Measurements from ENCODE around the gene IDI1. TPM values are rescaled to one million over a fixed set of nuclear protein-coding genes. Genes with fewer than 3 reads are reported as not detected.
A peak's percentile ranks its signal among the peaks of the same experiment; 100 is the strongest.

Gene IDI1
- total and polyA plus RNA-seq, 2 of the 13 experiments (the other 11 are each of a cell fraction or from before 2014, with no cell fraction given) = 44.4 to 145 TPM

DNA sequence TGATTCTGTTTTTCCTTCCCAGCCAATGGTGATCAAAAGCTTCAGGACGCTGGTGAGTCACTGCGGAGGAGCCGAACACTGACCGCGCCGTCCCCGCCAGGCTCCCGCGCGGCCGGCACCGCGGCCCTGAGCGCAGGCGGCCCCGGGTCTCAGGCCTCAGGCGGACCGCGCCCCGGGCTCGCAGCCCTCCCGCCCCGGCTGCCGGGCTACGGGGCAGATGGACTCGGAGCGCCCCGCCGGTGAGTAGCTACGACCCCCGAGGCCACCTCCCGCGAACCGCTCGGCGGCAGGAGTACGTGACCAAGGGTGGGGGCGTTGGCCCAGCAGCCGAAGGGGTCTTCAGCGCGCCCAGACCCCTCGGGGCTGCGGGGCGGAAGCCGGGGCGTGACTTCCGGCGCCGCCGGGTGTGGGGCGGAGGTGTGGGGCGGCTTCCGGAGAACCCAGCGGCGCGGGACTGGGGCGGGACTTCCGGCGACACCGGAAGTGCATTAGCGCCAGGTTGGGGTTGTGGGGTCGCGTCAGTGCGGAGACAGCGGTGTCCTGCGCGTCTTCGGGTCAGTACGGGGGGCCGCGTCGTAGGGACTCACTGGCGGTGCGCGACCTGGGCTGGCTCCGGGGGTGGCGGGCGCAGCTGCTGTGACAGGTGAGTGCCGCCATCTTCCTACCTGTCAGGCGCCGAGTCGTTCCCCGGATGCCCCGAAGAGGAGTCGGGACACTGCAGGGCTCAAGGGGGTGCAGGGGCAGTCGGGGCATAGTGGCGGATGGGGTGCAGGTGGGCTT lies 7.6 kb upstream of the IDI1 start, which contains the start of gene WDR37:
Gene WDR37, plus strand, starts transcription at position 60 of the 780 bp plus-strand sequence. CDS start 15,771 bp downstream, outside the sequence.
- peak within 1 kb of the TSS; percentile 80 for H3K27ac ChIP-seq (ENCODE audit: extremely low read length, insufficient read depth, low read length)
- intact Hi-C loops (cut with micrococcal nuclease; ENCODE audit: unreplicated experiment) = no loop called here
- POLR2A ChIA-PET = interaction anchor here (0.9 kb wide), 1 partner anchor 70 kb away, joined by 3 read pairs; no protein-coding TSS in a partner anchor
- peaks cover 54% of the 10 kb centered on the region for H3K4me1 ChIP-seq (ENCODE audit: insufficient read depth, low read length)
- H3K9me3 ChIP-seq (ENCODE audit: low read length) = no peaks in the 10 kb centered on the region
- DNase-seq (ENCODE audit: low spot score) (peak; percentile 72), ATAC-seq (peak; percentile 96), FAIRE-seq (no peak)
- peaks cover 3 to 25% of the 10 kb centered on the region in 2 experiments; a peak in 3 of 5 replicates for H3K36me3 ChIP-seq (replicated peaks in 1 of 2; ENCODE audit: control insufficient read depth in 1 of 2, insufficient read depth in 2 of 2, low read length in 2 of 2)
- in situ Hi-C loops (cut with HindIII; ENCODE audit: extremely low pct_ligation_motif_present, low pct_unique_long_range_greater_than_20kb) = no loop called here
- no peaks in the 10 kb centered on the region for H3K27me3 ChIP-seq (ENCODE audit: control insufficient read depth in 1 of 2, insufficient read depth in 2 of 2, low read length in 2 of 2)
- H2AFZ ChIP-seq (ENCODE audit: low read length) = no peak within 1 kb of the TSS
- H3K9ac ChIP-seq (ENCODE audit: insufficient read depth, low read depth, low read length) = peak within 1 kb of the TSS; percentile 87
- peaks cover 9% of the 10 kb centered on the region for H4K20me1 ChIP-seq (ENCODE audit: insufficient read depth, low read length)
- CTCF ChIA-PET (ENCODE audit: low intra/inter-chr PET ratio, low total read pairs) = no interaction called here
- H3K79me2 ChIP-seq (ENCODE audit: insufficient read depth, low read length) = peaks cover 92% of the 10 kb centered on the region
- no TSS peak for BruUV-seq (replicated peaks)
- peak within 1 kb of the TSS; percentile 81 for H3K4me2 ChIP-seq (ENCODE audit: low read depth, low read length)
- WGBS (ENCODE audit: low lambda C conversion rate) = 0% methylated on average over 9 of the region's 87 CpGs
- H3K4me3 ChIP-seq (replicated peaks in 1 of 3; ENCODE audit: insufficient read depth in 1 of 3, low read depth in 2 of 3, low read length in 3 of 3) = peak within 1 kb of the TSS; percentile 80 to 100 (median 99)
- 0 out of 2 replicates have a peak, but pooled peaks have one; percentile 61 for TF ChIP-seq ZNF790 (CRISPR knock-in tag; IDR thresholded peaks at IDR 0.05; ENCODE audit: borderline replicate concordance)
- TF ChIP-seq, protein P1, sequence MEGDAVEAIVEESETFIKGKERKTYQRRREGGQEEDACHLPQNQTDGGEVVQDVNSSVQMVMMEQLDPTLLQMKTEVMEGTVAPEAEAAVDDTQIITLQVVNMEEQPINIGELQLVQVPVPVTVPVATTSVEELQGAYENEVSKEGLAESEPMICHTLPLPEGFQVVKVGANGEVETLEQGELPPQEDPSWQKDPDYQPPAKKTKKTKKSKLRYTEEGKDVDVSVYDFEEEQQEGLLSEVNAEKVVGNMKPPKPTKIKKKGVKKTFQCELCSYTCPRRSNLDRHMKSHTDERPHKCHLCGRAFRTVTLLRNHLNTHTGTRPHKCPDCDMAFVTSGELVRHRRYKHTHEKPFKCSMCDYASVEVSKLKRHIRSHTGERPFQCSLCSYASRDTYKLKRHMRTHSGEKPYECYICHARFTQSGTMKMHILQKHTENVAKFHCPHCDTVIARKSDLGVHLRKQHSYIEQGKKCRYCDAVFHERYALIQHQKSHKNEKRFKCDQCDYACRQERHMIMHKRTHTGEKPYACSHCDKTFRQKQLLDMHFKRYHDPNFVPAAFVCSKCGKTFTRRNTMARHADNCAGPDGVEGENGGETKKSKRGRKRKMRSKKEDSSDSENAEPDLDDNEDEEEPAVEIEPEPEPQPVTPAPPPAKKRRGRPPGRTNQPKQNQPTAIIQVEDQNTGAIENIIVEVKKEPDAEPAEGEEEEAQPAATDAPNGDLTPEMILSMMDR (CRISPR knock-in tag; IDR thresholded peaks at IDR 0.05) = no peak; the same call in 1 of the 2 replicates
- TF ChIP-seq RBAK (CRISPR knock-in tag; IDR thresholded peaks at IDR 0.05) = no peak
- TF ChIP-seq, protein P2, sequence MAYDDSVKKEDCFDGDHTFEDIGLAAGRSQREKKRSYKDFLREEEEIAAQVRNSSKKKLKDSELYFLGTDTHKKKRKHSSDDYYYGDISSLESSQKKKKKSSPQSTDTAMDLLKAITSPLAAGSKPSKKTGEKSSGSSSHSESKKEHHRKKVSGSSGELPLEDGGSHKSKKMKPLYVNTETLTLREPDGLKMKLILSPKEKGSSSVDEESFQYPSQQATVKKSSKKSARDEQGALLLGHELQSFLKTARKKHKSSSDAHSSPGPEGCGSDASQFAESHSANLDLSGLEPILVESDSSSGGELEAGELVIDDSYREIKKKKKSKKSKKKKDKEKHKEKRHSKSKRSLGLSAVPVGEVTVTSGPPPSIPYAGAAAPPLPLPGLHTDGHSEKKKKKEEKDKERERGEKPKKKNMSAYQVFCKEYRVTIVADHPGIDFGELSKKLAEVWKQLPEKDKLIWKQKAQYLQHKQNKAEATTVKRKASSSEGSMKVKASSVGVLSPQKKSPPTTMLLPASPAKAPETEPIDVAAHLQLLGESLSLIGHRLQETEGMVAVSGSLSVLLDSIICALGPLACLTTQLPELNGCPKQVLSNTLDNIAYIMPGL (CRISPR knock-in tag; IDR thresholded peaks at IDR 0.05; ENCODE audit: borderline replicate concordance in 1 of 2, low read depth in 1 of 2) = peak; percentile 79 to 86
- TF ChIP-seq ZNF558 (CRISPR knock-in tag; IDR thresholded peaks at IDR 0.05; ENCODE audit: borderline replicate concordance) = no peak; the same call in 1 of the 2 replicates
- TF ChIP-seq ZSCAN21 (CRISPR knock-in tag; IDR thresholded peaks at IDR 0.05; ENCODE audit: borderline replicate concordance) = peak; percentile 41
- no peak for TF ChIP-seq KLF9 (CRISPR knock-in tag; IDR thresholded peaks at IDR 0.05; ENCODE audit: low read depth)
- TF ChIP-seq, protein P3, sequence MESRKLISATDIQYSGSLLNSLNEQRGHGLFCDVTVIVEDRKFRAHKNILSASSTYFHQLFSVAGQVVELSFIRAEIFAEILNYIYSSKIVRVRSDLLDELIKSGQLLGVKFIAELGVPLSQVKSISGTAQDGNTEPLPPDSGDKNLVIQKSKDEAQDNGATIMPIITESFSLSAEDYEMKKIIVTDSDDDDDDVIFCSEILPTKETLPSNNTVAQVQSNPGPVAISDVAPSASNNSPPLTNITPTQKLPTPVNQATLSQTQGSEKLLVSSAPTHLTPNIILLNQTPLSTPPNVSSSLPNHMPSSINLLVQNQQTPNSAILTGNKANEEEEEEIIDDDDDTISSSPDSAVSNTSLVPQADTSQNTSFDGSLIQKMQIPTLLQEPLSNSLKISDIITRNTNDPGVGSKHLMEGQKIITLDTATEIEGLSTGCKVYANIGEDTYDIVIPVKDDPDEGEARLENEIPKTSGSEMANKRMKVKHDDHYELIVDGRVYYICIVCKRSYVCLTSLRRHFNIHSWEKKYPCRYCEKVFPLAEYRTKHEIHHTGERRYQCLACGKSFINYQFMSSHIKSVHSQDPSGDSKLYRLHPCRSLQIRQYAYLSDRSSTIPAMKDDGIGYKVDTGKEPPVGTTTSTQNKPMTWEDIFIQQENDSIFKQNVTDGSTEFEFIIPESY (CRISPR knock-in tag; IDR thresholded peaks at IDR 0.05) = no peak
- peak; percentile 16; the same call in 1 of the 2 replicates for TF ChIP-seq BRD4 (CRISPR knock-in tag; IDR thresholded peaks at IDR 0.05)
- peak; percentile 27; the same call in 1 of the 2 replicates for TF ChIP-seq ZNF30 (CRISPR knock-in tag; IDR thresholded peaks at IDR 0.05)
- TF ChIP-seq ZNF747 (CRISPR knock-in tag; IDR thresholded peaks at IDR 0.05; ENCODE audit: borderline replicate concordance) = 0 out of 2 replicates have a peak, but pooled peaks have one; percentile 19
- no peak for TF ChIP-seq ZNF263 (CRISPR knock-in tag; IDR thresholded peaks at IDR 0.05)
- TF ChIP-seq PRMT3 (CRISPR knock-in tag; IDR thresholded peaks at IDR 0.05; ENCODE audit: borderline replicate concordance, low read depth) = no peak
- TF ChIP-seq GLI4 (CRISPR knock-in tag; IDR thresholded peaks at IDR 0.05; ENCODE audit: borderline replicate concordance) = no peak
- TF ChIP-seq ZBTB1 (CRISPR knock-in tag; IDR thresholded peaks at IDR 0.05; ENCODE audit: borderline replicate concordance) = no peak
- TF ChIP-seq ZNF496 (CRISPR knock-in tag; IDR thresholded peaks at IDR 0.05; ENCODE audit: insufficient replicate concordance) = no peak
- no peak for TF ChIP-seq SMARCE1 (IDR thresholded peaks at IDR 0.05; ENCODE audit: borderline replicate concordance)
- peak; percentile 54; the same call in 1 of the 2 replicates for TF ChIP-seq ATF7-NPFF (CRISPR knock-in tag; IDR thresholded peaks at IDR 0.05; ENCODE audit: low read depth)
